Panc1 (cell line): ENCODE data around the gene SUPT20HL2.

Source experiments
- POLR2AphosphoS5 ChIP-seq: IDR thresholded peaks from 2 replicates; pipeline ENCODE4 v1.6.1; 2012; ENCODE audit warnings: mild to moderate bottlenecking, low read depth, low read length, moderate library complexity
- SIN3A ChIP-seq: IDR thresholded peaks from 2 replicates; pipeline ENCODE4 v1.6.1; 2012; ENCODE audit warnings: low read depth, mild to moderate bottlenecking, low read length, moderate library complexity, borderline replicate concordance; ENCODE audit not compliant: insufficient read depth
- TCF7L2 ChIP-seq: IDR thresholded peaks from 2 replicates; pipeline ENCODE4 v1.6.1; 2011; ENCODE audit warnings: mild to moderate bottlenecking, low read depth, low read length, inconsistent platforms
- TF ChIP-seq, protein P1 (sequence below): fragments of 450-650 bp; IDR thresholded peaks from 2 replicates; pipeline ENCODE4 v1.5.1; 2017; ENCODE audit warnings: mild to moderate bottlenecking
- TF ChIP-seq, protein P2 (sequence below), 2 experiments: IDR thresholded peaks; 2 replicates each; pipeline ENCODE4 v1.6.1; 2011 to 2012; ENCODE audit warnings: low read depth in 2 of 2, control low read depth in 1 of 2, low read length in 1 of 2, mild to moderate bottlenecking in 1 of 2, moderate library complexity in 1 of 2; ENCODE audit not compliant: insufficient read depth in 1 of 2

DNA sequence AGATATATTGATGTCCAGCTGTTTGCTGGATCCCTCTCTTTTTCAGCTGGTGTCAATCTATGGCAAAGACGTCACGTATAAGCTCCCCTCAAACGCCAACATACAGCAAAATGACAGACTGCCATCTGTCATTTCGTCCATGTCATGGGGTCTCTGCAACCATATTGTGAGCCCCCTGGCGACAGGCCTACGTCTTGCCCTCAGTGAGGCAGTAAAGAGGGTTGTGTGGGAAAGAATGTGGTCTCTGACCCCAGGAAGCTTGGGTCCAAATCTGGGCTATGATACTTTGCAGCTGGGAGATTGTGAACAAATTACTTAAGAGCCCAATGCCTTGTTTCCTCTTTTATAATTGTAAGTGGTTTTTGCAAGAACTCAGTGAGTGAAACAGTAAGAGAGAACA lies 7.4 kb downstream of the SUPT20HL2 start:
- TF ChIP-seq TCF7L2: no peak
- TF ChIP-seq, protein P1, sequence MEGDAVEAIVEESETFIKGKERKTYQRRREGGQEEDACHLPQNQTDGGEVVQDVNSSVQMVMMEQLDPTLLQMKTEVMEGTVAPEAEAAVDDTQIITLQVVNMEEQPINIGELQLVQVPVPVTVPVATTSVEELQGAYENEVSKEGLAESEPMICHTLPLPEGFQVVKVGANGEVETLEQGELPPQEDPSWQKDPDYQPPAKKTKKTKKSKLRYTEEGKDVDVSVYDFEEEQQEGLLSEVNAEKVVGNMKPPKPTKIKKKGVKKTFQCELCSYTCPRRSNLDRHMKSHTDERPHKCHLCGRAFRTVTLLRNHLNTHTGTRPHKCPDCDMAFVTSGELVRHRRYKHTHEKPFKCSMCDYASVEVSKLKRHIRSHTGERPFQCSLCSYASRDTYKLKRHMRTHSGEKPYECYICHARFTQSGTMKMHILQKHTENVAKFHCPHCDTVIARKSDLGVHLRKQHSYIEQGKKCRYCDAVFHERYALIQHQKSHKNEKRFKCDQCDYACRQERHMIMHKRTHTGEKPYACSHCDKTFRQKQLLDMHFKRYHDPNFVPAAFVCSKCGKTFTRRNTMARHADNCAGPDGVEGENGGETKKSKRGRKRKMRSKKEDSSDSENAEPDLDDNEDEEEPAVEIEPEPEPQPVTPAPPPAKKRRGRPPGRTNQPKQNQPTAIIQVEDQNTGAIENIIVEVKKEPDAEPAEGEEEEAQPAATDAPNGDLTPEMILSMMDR: no peak
- TF ChIP-seq, protein P2, sequence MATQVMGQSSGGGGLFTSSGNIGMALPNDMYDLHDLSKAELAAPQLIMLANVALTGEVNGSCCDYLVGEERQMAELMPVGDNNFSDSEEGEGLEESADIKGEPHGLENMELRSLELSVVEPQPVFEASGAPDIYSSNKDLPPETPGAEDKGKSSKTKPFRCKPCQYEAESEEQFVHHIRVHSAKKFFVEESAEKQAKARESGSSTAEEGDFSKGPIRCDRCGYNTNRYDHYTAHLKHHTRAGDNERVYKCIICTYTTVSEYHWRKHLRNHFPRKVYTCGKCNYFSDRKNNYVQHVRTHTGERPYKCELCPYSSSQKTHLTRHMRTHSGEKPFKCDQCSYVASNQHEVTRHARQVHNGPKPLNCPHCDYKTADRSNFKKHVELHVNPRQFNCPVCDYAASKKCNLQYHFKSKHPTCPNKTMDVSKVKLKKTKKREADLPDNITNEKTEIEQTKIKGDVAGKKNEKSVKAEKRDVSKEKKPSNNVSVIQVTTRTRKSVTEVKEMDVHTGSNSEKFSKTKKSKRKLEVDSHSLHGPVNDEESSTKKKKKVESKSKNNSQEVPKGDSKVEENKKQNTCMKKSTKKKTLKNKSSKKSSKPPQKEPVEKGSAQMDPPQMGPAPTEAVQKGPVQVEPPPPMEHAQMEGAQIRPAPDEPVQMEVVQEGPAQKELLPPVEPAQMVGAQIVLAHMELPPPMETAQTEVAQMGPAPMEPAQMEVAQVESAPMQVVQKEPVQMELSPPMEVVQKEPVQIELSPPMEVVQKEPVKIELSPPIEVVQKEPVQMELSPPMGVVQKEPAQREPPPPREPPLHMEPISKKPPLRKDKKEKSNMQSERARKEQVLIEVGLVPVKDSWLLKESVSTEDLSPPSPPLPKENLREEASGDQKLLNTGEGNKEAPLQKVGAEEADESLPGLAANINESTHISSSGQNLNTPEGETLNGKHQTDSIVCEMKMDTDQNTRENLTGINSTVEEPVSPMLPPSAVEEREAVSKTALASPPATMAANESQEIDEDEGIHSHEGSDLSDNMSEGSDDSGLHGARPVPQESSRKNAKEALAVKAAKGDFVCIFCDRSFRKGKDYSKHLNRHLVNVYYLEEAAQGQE (IDR thresholded peaks at IDR 0.05; ENCODE audit: insufficient read depth in 1 of 2, low read depth in 2 of 2, low read length in 1 of 2): no peak
- TF ChIP-seq POLR2AphosphoS5: no peak
- TF ChIP-seq SIN3A: no peak
